ENCODE data around the gene RAB8B.

RAB8B gene

GRCh38 chr15:63261311-63261710 is 71.9 kb downstream of the RAB8B start:
- TF ChIP-seq POLR2A (IDR thresholded peaks at IDR 0.05; ENCODE audit: low read length) (no peak), GATA1 (IDR thresholded peaks at IDR 0.05; ENCODE audit: low read depth, low read length) (no peak)

GRCh38 chr15:63263519-63263918 is 74.1 kb downstream of the RAB8B start:
- TF ChIP-seq GATA1 (IDR thresholded peaks at IDR 0.05; ENCODE audit: low read depth, low read length) = no peak
- TF ChIP-seq POLR2A (IDR thresholded peaks at IDR 0.05; ENCODE audit: low read length) = no peak
- DNase-seq = no peak

More at GRCh38 chr15:63261311-63261710, 71.9 kb downstream of the RAB8B start:
- DNase-seq = no peak

GRCh38 chr15:63264688-63265293 is 75.4 kb downstream of the RAB8B start:
- TF ChIP-seq GATA1 (IDR thresholded peaks at IDR 0.05; ENCODE audit: low read depth, low read length) (no peak), POLR2A (IDR thresholded peaks at IDR 0.05; ENCODE audit: low read length) (no peak)
- no peak for DNase-seq

GRCh38 chr15:63274427-63274826 is 85.0 kb downstream of the RAB8B start:
- DNase-seq = peak; percentile 25 to 71
- TF ChIP-seq POLR2A (IDR thresholded peaks at IDR 0.05; ENCODE audit: low read length) (no peak), GATA1 (IDR thresholded peaks at IDR 0.05; ENCODE audit: low read depth, low read length) (no peak)

GRCh38 chr15:63276342-63277037 is 87.1 kb downstream of the RAB8B start:
- peak; percentile 32 to 47 for DNase-seq
- TF ChIP-seq GATA1 (IDR thresholded peaks at IDR 0.05; ENCODE audit: low read depth, low read length) = no peak
- TF ChIP-seq POLR2A (IDR thresholded peaks at IDR 0.05; ENCODE audit: low read length) = no peak

GRCh38 chr15:63277038-63277892 is 87.9 kb downstream of the RAB8B start, which contains the start of gene APH1B:
Gene APH1B (plus strand): TSS chr15:63277605. CDS start chr15:63277624, 19 bp downstream.
- peak; percentile 87 to 90 for DNase-seq
- TF ChIP-seq GATA1 (IDR thresholded peaks at IDR 0.05; ENCODE audit: low read depth, low read length) (no peak), POLR2A (IDR thresholded peaks at IDR 0.05; ENCODE audit: low read length) (peak; percentile 59)

- TF ChIP-seq POLR2A (IDR thresholded peaks at IDR 0.05; ENCODE audit: low read length) (no peak), GATA1 (IDR thresholded peaks at IDR 0.05; ENCODE audit: low read depth, low read length) (no peak)
- DNase-seq = peak in 1 of 2 experiments; percentile 32
Measured at GRCh38 chr15:63277893-63278456, 88.6 kb downstream of the RAB8B start.

GRCh38 chr15:63283126-63283525 is 93.7 kb downstream of the RAB8B start:
- TF ChIP-seq GATA1 (IDR thresholded peaks at IDR 0.05; ENCODE audit: low read depth, low read length) (no peak), POLR2A (IDR thresholded peaks at IDR 0.05; ENCODE audit: low read length) (no peak)
- no peak for DNase-seq

GRCh38 chr15:63284335-63284734 is 94.9 kb downstream of the RAB8B start:
- no peak for DNase-seq
- TF ChIP-seq POLR2A (IDR thresholded peaks at IDR 0.05; ENCODE audit: low read length) = no peak
- no peak for TF ChIP-seq GATA1 (IDR thresholded peaks at IDR 0.05; ENCODE audit: low read depth, low read length)

GRCh38 chr15:63287109-63287508 is 97.7 kb downstream of the RAB8B start:
- TF ChIP-seq GATA1 (IDR thresholded peaks at IDR 0.05; ENCODE audit: low read depth, low read length) (no peak), POLR2A (IDR thresholded peaks at IDR 0.05; ENCODE audit: low read length) (no peak)
- no peak for DNase-seq

- DNase-seq = no peak
- TF ChIP-seq GATA1 (IDR thresholded peaks at IDR 0.05; ENCODE audit: low read depth, low read length) = no peak
- TF ChIP-seq POLR2A (IDR thresholded peaks at IDR 0.05; ENCODE audit: low read length) = no peak
Measured at GRCh38 chr15:63288342-63288741, 98.9 kb downstream of the RAB8B start.

GRCh38 chr15:63288778-63289378 is 99.5 kb downstream of the RAB8B start:
- DNase-seq = peak; percentile 63 to 79
- TF ChIP-seq GATA1 (IDR thresholded peaks at IDR 0.05; ENCODE audit: low read depth, low read length) (no peak), POLR2A (IDR thresholded peaks at IDR 0.05; ENCODE audit: low read length) (no peak)

GRCh38 chr15:63291507-63291906 is 102.1 kb downstream of the RAB8B start:
- DNase-seq = no peak

More at GRCh38 chr15:63291507-63291906, 102.1 kb downstream of the RAB8B start:
- TF ChIP-seq POLR2A (IDR thresholded peaks at IDR 0.05; ENCODE audit: low read length) (no peak), GATA1 (IDR thresholded peaks at IDR 0.05; ENCODE audit: low read depth, low read length) (no peak)
